Measurements from ENCODE around the gene NLN. TPM values are rescaled to one million over a fixed set of nuclear protein-coding genes. Genes with fewer than 3 reads are reported as not detected.
A peak's percentile ranks its signal among the peaks of the same experiment; 100 is the strongest.
"Not testable (repeated sequence)": the region's sequence is repeated elsewhere in the genome, so short reads cannot be mapped to it uniquely, and the experiment has no call there.

Gene NLN
- total RNA-seq, 1 donor from 2014 or later = 40.3 TPM

DNA sequence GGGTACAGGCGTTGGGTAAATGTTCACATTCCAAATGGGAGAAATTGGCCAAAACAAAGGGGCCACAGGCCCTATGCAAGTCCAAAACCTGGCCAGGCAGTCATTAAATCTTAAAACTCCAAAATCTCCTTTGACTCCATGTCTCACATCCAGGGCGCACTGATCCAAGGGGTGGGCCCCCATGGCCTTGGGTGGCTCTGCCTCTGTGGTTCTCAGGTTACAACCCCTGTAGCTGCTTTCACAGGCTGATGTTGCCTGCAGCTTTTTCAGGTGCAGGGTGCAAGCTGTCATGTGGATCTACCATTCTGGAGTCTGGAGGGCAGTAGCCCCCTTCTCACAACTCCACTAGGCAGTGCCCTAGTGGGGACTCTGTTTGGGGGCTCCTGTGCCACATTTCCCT is 44.8 kb downstream of the NLN start:
- TF ChIP-seq, protein P1, sequence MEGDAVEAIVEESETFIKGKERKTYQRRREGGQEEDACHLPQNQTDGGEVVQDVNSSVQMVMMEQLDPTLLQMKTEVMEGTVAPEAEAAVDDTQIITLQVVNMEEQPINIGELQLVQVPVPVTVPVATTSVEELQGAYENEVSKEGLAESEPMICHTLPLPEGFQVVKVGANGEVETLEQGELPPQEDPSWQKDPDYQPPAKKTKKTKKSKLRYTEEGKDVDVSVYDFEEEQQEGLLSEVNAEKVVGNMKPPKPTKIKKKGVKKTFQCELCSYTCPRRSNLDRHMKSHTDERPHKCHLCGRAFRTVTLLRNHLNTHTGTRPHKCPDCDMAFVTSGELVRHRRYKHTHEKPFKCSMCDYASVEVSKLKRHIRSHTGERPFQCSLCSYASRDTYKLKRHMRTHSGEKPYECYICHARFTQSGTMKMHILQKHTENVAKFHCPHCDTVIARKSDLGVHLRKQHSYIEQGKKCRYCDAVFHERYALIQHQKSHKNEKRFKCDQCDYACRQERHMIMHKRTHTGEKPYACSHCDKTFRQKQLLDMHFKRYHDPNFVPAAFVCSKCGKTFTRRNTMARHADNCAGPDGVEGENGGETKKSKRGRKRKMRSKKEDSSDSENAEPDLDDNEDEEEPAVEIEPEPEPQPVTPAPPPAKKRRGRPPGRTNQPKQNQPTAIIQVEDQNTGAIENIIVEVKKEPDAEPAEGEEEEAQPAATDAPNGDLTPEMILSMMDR (IDR thresholded peaks at IDR 0.05) = no peak
- Mint-ChIP-seq H3K4me1 (ENCODE audit: unreplicated experiment) (peaks cover 14% of the 10 kb centered on the region), H3K27ac (ENCODE audit: unreplicated experiment) (no peak overlapping the region), H3K9me3 (ENCODE audit: unreplicated experiment) (peaks cover 7% of the 10 kb centered on the region), H3K27me3 (ENCODE audit: unreplicated experiment) (no peaks in the 10 kb centered on the region), H3K4me3 (ENCODE audit: unreplicated experiment) (no peak overlapping the region), H3K36me3 (ENCODE audit: unreplicated experiment) (peaks cover 32% of the 10 kb centered on the region)
- no peak for DNase-seq (ENCODE audit: extremely low spot score, unreplicated experiment)

DNA sequence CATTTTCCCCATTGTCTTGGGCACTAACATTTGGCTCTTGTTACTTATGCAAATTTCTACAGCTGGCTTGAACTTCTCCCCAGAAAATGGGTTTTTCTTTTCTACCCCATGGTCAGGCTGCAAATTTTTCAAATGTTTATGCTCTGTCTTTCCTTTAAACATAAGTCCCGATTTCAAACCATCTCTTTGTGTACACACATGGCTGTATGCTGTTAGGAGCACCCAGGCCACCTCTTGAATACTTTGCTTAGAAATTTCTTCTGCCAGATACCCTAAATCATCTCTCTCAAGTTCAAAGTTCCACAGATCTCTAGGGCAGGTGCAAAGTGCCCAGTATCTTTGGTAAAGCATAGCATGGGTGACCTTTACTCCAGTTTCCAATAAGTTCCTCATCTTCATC is 45.6 kb downstream of the NLN start:
- TF ChIP-seq, protein P1 (IDR thresholded peaks at IDR 0.05) = no peak
- Mint-ChIP-seq H3K36me3 (ENCODE audit: unreplicated experiment) (peaks cover 30% of the 10 kb centered on the region), H3K27ac (ENCODE audit: unreplicated experiment) (no peak overlapping the region), H3K9me3 (ENCODE audit: unreplicated experiment) (peaks cover 7% of the 10 kb centered on the region), H3K4me3 (ENCODE audit: unreplicated experiment) (no peak overlapping the region), H3K4me1 (ENCODE audit: unreplicated experiment) (peaks cover 14% of the 10 kb centered on the region), H3K27me3 (ENCODE audit: unreplicated experiment) (no peaks in the 10 kb centered on the region)
- no peak for DNase-seq (ENCODE audit: extremely low spot score, unreplicated experiment)

DNA sequence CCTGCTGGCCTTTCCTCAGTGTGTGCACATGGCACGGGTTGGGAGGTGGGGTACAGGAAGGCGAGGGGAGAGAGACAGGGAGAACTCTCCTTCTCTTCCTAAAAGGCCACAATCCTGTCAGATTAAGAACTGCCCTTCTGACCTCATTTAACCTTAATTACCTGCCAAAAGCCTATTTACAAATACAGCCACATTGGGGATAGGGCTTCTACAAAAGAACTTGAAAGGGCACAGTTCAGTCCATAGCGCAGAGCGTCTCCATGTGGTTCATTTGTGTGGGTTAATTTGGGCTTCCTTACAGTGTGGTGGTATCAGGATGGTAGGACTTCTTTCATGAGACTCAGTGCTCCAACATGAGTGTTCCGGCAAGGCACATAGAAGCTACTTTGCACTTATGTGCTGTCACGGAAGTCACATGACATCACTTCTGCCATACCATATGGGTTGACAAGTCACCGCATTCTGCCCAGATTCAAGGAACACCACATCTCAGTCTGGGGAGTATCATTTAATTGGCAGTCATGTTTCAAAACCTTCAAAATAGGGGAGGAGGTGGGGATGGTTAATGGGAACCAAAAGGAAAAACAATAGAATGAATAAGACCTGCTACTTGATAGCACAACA is 46.8 kb downstream of the NLN start:
- Mint-ChIP-seq H3K9me3 (ENCODE audit: unreplicated experiment) (peaks cover 7% of the 10 kb centered on the region), H3K27ac (ENCODE audit: unreplicated experiment) (no peak overlapping the region), H3K4me1 (ENCODE audit: unreplicated experiment) (peaks cover 14% of the 10 kb centered on the region), H3K4me3 (ENCODE audit: unreplicated experiment) (no peak overlapping the region), H3K27me3 (ENCODE audit: unreplicated experiment) (no peaks in the 10 kb centered on the region), H3K36me3 (ENCODE audit: unreplicated experiment) (peaks cover 23% of the 10 kb centered on the region)
- TF ChIP-seq, protein P1 (IDR thresholded peaks at IDR 0.05) = no peak
- no peak for DNase-seq (ENCODE audit: extremely low spot score, unreplicated experiment)

DNA sequence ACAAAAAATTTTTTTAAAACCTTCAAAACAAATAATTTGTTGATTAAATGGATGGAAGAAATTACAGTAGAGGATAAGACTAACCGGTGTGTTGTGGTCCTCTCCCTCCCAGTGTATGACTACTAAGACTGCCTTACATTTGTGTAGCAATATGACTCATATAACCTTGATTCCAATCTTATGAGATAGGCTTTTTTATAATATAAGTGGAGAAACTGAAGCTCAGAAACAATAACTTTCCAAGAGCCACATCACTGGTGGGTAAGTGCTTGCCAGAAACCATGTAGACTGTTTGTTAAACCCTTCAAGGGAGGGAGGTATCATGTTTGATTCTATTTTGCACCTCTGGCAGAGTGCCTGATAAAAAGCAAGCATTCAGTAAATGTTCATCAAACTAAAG is 47.5 kb downstream of the NLN start:
- Mint-ChIP-seq H3K4me1 (ENCODE audit: unreplicated experiment) (peaks cover 21% of the 10 kb centered on the region), H3K4me3 (ENCODE audit: unreplicated experiment) (no peak overlapping the region), H3K27ac (ENCODE audit: unreplicated experiment) (peak overlapping the region; percentile 43), H3K9me3 (ENCODE audit: unreplicated experiment) (peaks cover 7% of the 10 kb centered on the region), H3K27me3 (ENCODE audit: unreplicated experiment) (no peaks in the 10 kb centered on the region), H3K36me3 (ENCODE audit: unreplicated experiment) (peaks cover 23% of the 10 kb centered on the region)
- no peak for DNase-seq (ENCODE audit: extremely low spot score, unreplicated experiment)
- TF ChIP-seq, protein P1 (IDR thresholded peaks at IDR 0.05) = no peak

DNA sequence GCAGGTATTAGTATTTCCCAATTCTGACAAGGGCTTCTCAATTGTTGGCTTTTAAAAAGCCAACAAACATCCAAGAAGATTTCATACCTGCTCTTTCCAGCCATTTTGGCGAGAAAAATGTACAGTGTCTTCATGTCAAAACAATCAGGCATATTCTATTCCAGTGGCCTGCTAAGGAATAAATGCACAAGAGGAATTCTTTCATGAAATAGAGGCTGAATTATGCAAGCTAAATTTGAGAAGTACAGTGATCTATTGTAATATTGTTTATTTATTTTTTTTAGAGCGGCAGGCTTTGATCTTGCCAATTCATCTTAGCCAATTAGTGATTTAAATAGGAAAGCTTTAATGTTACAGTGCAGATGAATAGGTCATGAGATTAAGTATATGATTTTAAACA is 49.3 kb downstream of the NLN start:
- TF ChIP-seq, protein P1 (IDR thresholded peaks at IDR 0.05) = no peak
- Mint-ChIP-seq H3K27ac (ENCODE audit: unreplicated experiment) (no peak overlapping the region), H3K36me3 (ENCODE audit: unreplicated experiment) (peaks cover 19% of the 10 kb centered on the region), H3K9me3 (ENCODE audit: unreplicated experiment) (peaks cover 7% of the 10 kb centered on the region), H3K4me3 (ENCODE audit: unreplicated experiment) (no peak overlapping the region), H3K27me3 (ENCODE audit: unreplicated experiment) (no peaks in the 10 kb centered on the region), H3K4me1 (ENCODE audit: unreplicated experiment) (peaks cover 27% of the 10 kb centered on the region)
- no peak for DNase-seq (ENCODE audit: extremely low spot score, unreplicated experiment)

DNA sequence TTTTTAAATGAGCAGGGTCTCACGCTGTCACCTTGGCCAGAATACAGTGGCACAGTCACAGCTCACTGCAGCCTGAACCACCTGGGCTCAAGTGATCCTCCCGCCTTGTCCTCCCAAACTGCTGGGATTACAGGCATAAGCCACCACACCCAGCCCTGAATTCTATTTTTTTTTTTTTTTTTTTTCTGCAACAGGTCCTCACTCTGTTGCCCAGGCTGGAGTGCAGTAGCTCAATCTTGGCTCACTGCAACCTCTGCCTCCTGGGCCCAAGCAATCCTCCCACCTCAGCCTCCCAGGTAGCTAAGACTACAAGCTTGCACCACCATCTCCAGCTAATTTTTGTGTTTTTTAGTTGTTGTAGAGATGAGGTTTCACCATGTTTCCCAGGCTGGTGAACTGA is 51.0 kb downstream of the NLN start:
- peaks cover 16% of the 10 kb centered on the region for H3K36me3 Mint-ChIP-seq (ENCODE audit: unreplicated experiment)
- H3K27ac Mint-ChIP-seq (ENCODE audit: unreplicated experiment); DNase-seq (ENCODE audit: extremely low spot score, unreplicated experiment); H3K9me3 Mint-ChIP-seq (ENCODE audit: unreplicated experiment); H3K4me3 Mint-ChIP-seq (ENCODE audit: unreplicated experiment); H3K27me3 Mint-ChIP-seq (ENCODE audit: unreplicated experiment): not testable (repeated sequence)
- H3K4me1 Mint-ChIP-seq (ENCODE audit: unreplicated experiment) = peaks cover 37% of the 10 kb centered on the region
